IMR-90 (cell line): Measurements from ENCODE around the gene HMCES. TPM values are rescaled to one million over a fixed set of nuclear protein-coding genes. Genes with fewer than 3 reads are reported as not detected.

Experiments used
- ATAC-seq: fragments of 200-7000 bp; cut with Tn5 transposase; 2 replicates; pipeline ENCODE4 v1.9.1; 2020; ENCODE audit warnings: low read depth, mild to moderate bottlenecking, moderate library complexity
- BruUV-seq: library from RNA; stranded (reverse); fragments of 400-500 nt; replicated peaks from 2 replicates; lab custom pipeline; 2021; lab: Mats Ljungman, UMichigan
- CTCF ChIA-PET: fragments of 300-600 bp; formaldehyde crosslinking; extraction: SDS; loops from one replicate; lab custom pipeline; 2021; ENCODE audit warnings: antibody characterized with exemption; lab: Yijun Ruan, JAX
- POLR2A ChIA-PET: fragments of 300-600 bp; sonication (Branson Sonifier 250); formaldehyde crosslinking; loops from one replicate; lab custom pipeline; 2022; ENCODE audit warnings: antibody characterized with exemption; ENCODE audit not compliant: unreplicated experiment; lab: Charles Lee
- DNase-seq: peaks from one replicate; pipeline ENCODE4 v3.0.0; 2013
- H2AFZ ChIP-seq: replicated peaks from 2 replicates; pipeline ENCODE3; 2013; ENCODE audit warnings: low read length, mild to moderate bottlenecking; ENCODE audit not compliant: poor library complexity
- H2AK5ac ChIP-seq: 2 replicates; pipeline ENCODE4 v1.6.1; 2013; ENCODE audit warnings: low read depth, low read length, inconsistent platforms
- H2AK9ac ChIP-seq: replicated peaks from 2 replicates; pipeline ENCODE3; 2013; ENCODE audit warnings: mild to moderate bottlenecking, low read depth, low read length, moderate library complexity; ENCODE audit not compliant: poor library complexity
- H2BK120ac ChIP-seq: 2 replicates; pipeline ENCODE4 v1.6.1; 2013; ENCODE audit warnings: low read depth, low read length, inconsistent platforms
- H2BK15ac ChIP-seq: 3 replicates; pipeline ENCODE4 v1.6.1; 2013; ENCODE audit warnings: low read depth, low read length, inconsistent platforms
- H2BK20ac ChIP-seq: 2 replicates; pipeline ENCODE4 v1.6.1; 2013; ENCODE audit warnings: low read depth, mild to moderate bottlenecking, inconsistent platforms, low read length, moderate library complexity
- H2BK5ac ChIP-seq: 2 replicates; pipeline ENCODE4 v1.6.1; 2013; ENCODE audit warnings: mild to moderate bottlenecking, low read depth, low read length, inconsistent platforms; ENCODE audit not compliant: poor library complexity, severe bottlenecking
- H3K14ac ChIP-seq: replicated peaks from 2 replicates; pipeline ENCODE4 v1.6.1; 2013; ENCODE audit warnings: low read depth, low read length, inconsistent platforms
- H3K18ac ChIP-seq: 2 replicates; pipeline ENCODE4 v1.6.1; 2013; ENCODE audit warnings: low read depth, low read length, control low read depth
- H3K23ac ChIP-seq: 2 replicates; pipeline ENCODE4 v1.6.1; 2013; ENCODE audit warnings: low read depth, low read length, inconsistent platforms
- H3K27ac ChIP-seq: 2 replicates; pipeline ENCODE4 v1.5.1; 2013; ENCODE audit warnings: mild to moderate bottlenecking, control low read depth, low read length; ENCODE audit not compliant: insufficient read depth
- H3K27me3 ChIP-seq: 2 replicates; pipeline ENCODE4 v1.6.1; 2013; ENCODE audit warnings: low read length; ENCODE audit not compliant: control insufficient read depth, insufficient read depth
- H3K36me3 ChIP-seq: 2 replicates; pipeline ENCODE4 v1.6.1; 2013; ENCODE audit warnings: low read length, mixed read lengths; ENCODE audit not compliant: control insufficient read depth, insufficient read depth
- H3K4ac ChIP-seq: 2 replicates; pipeline ENCODE4 v1.6.1; 2013; ENCODE audit warnings: low read depth, low read length, inconsistent platforms
- H3K4me1 ChIP-seq: 2 replicates; pipeline ENCODE4 v1.6.1; 2013; ENCODE audit warnings: low read length, mixed read lengths; ENCODE audit not compliant: control insufficient read depth, insufficient read depth
- H3K4me2 ChIP-seq: 2 replicates; pipeline ENCODE4 v1.6.1; 2013; ENCODE audit warnings: low read depth, mild to moderate bottlenecking, control low read depth, low read length, moderate library complexity
- H3K4me3 ChIP-seq: 2 replicates; pipeline ENCODE4 v1.5.1; 2013; ENCODE audit warnings: low read depth, mild to moderate bottlenecking, control low read depth, low read length, moderate library complexity; ENCODE audit not compliant: insufficient read depth
- H3K56ac ChIP-seq: 2 replicates; pipeline ENCODE4 v1.6.1; 2013; ENCODE audit warnings: low read length, inconsistent platforms; ENCODE audit not compliant: insufficient read depth; ENCODE audit errors: extremely low read depth
- H3K79me1 ChIP-seq, 2 experiments: 2 replicates each; pipeline ENCODE4 v1.6.1; 2013; ENCODE audit warnings: low read length in 2 of 2, inconsistent platforms in 1 of 2, low read depth in 1 of 2
- H3K9ac ChIP-seq: 2 replicates; pipeline ENCODE4 v1.6.1; 2013; ENCODE audit warnings: low read depth, low read length, control low read depth
- H3K9me1 ChIP-seq: 2 replicates; pipeline ENCODE4 v1.6.1; 2013; ENCODE audit warnings: low read length, inconsistent platforms; ENCODE audit not compliant: insufficient read depth
- H3K9me3 ChIP-seq: 2 replicates; pipeline ENCODE4 v1.6.1; 2013; ENCODE audit warnings: low read length; ENCODE audit not compliant: control insufficient read depth, insufficient read depth
- H4K20me1 ChIP-seq: 2 replicates; pipeline ENCODE4 v1.6.1; 2013; ENCODE audit warnings: low read length, inconsistent platforms; ENCODE audit not compliant: insufficient read depth
- H4K5ac ChIP-seq: 2 replicates; pipeline ENCODE4 v1.6.1; 2013; ENCODE audit warnings: mild to moderate bottlenecking, low read depth, low read length, control low read depth
- H4K8ac ChIP-seq, 2 experiments: 2 replicates each; pipeline ENCODE4 v1.6.1; 2013; ENCODE audit warnings: low read depth in 2 of 2, low read length in 2 of 2, control low read depth in 1 of 2, inconsistent platforms in 1 of 2
- H4K91ac ChIP-seq: 2 replicates; pipeline ENCODE4 v1.6.1; 2013; ENCODE audit warnings: low read depth, low read length, inconsistent platforms; ENCODE audit not compliant: insufficient read depth
- BHLHE40 ChIP-seq: fragments of 150-350 bp; IDR thresholded peaks from 2 replicates; pipeline ENCODE4 v1.6.1; 2016; ENCODE audit warnings: mild to moderate bottlenecking, low read depth, low read length
- CEBPB ChIP-seq: IDR thresholded peaks from 2 replicates; pipeline ENCODE4 v1.6.1; 2012; ENCODE audit warnings: low read depth, low read length, improper control_type of control experiment
- CHD1 ChIP-seq: IDR thresholded peaks from 2 replicates; pipeline ENCODE4 v1.6.1; 2012; ENCODE audit warnings: low read depth, low read length, improper control_type of control experiment
- FOS ChIP-seq: fragments of 150-350 bp; IDR thresholded peaks from 2 replicates; pipeline ENCODE4 v1.6.1; 2016; ENCODE audit warnings: low read depth, low read length
- MAZ ChIP-seq: IDR thresholded peaks from 2 replicates; pipeline ENCODE4 v1.6.1; 2012; ENCODE audit warnings: low read depth, mild to moderate bottlenecking, low read length, improper control_type of control experiment, moderate library complexity, borderline replicate concordance
- MXI1 ChIP-seq: IDR thresholded peaks from 2 replicates; pipeline ENCODE4 v1.6.1; 2012; ENCODE audit warnings: low read depth, mild to moderate bottlenecking, low read length, moderate library complexity, borderline replicate concordance
- NFE2L2 ChIP-seq: fragments of 150-350 bp; IDR thresholded peaks from 2 replicates; pipeline ENCODE4 v1.6.1; 2016; ENCODE audit warnings: low read depth, mild to moderate bottlenecking, low read length
- RAD21 ChIP-seq: IDR thresholded peaks from 2 replicates; pipeline ENCODE4 v1.6.1; 2012; ENCODE audit warnings: low read length, improper control_type of control experiment
- RCOR1 ChIP-seq: IDR thresholded peaks from 2 replicates; pipeline ENCODE4 v1.6.1; 2012; ENCODE audit warnings: mild to moderate bottlenecking, low read length, improper control_type of control experiment; ENCODE audit not compliant: insufficient replicate concordance
- SMC3 ChIP-seq: fragments of 150-350 bp; IDR thresholded peaks from 2 replicates; pipeline ENCODE4 v1.6.1; 2016; ENCODE audit warnings: low read depth, mild to moderate bottlenecking, antibody characterized with exemption, low read length, moderate library complexity
- WGBS, 2 experiments: methylation state at CpG; one replicate each; pipeline versions ENCODE4 v1.1.5 to v1.1.7; 2013; ENCODE audit warnings: missing lambda C conversion rate in 2 of 2; ENCODE audit not compliant: insufficient read length in 1 of 2; ENCODE audit errors: extremely low coverage in 2 of 2; 5-methylcytosine and 5-hydroxymethylcytosine counted together
- dilution Hi-C: fragments of 300-500 bp; cut with HindIII; formaldehyde crosslinking; loops from one replicate; pipeline ENCODE4 v1.14.3; 2018; ENCODE audit warnings: low sequenced_read_pairs; ENCODE audit not compliant: unreplicated experiment
- in situ Hi-C: fragments of 300-500 bp; cut with MboI; formaldehyde crosslinking; loops from 3 replicates; pipeline ENCODE4 v1.14.3; 2019; ENCODE audit warnings: low sequenced_read_pairs, inconsistent platforms, mixed read lengths
- intact Hi-C: fragments of 100-400 bp; cut with micrococcal nuclease; formaldehyde crosslinking; loops from 2 replicates; pipeline ENCODE4 v1.10.0; 2022
- polyA plus RNA-seq, 3 experiments: library from polyadenylated mRNA; depleted of rRNA; stranded (reverse); fragments of >200 nt; gene quantifications; 2 replicates each; pipeline ENCODE4 v1.2.3, GENCODE V29; 2012; ENCODE audit warnings: low replicate concordance in 1 of 3
- total RNA-seq: library from RNA; depleted of rRNA; stranded (reverse); fragments of >200 nt; gene quantifications from 2 replicates; pipeline ENCODE4 v1.2.3, GENCODE V29; 2012
- TF ChIP-seq, protein P1 (sequence below): conservative IDR thresholded peaks from 2 replicates; pipeline ENCODE4 v1.5.1; 2012; ENCODE audit warnings: mild to moderate bottlenecking, low read depth, low read length, improper control_type of control experiment
- TF ChIP-seq, protein P2 (sequence below): fragments of 150-350 bp; IDR thresholded peaks from 2 replicates; pipeline ENCODE4 v1.6.1; 2017; ENCODE audit warnings: mild to moderate bottlenecking, antibody characterized with exemption, low read length, low read depth
- TF ChIP-seq, protein P3 (sequence below): fragments of 150-350 bp; IDR thresholded peaks from 2 replicates; pipeline ENCODE4 v1.6.1; 2016; ENCODE audit warnings: low read depth, mild to moderate bottlenecking, low read length, moderate library complexity, borderline replicate concordance

Gene HMCES
- total and polyA plus RNA-seq, 2 of the 4 experiments (the other 2 are of a cell fraction), result 26.0 to 30.5 TPM

DNA sequence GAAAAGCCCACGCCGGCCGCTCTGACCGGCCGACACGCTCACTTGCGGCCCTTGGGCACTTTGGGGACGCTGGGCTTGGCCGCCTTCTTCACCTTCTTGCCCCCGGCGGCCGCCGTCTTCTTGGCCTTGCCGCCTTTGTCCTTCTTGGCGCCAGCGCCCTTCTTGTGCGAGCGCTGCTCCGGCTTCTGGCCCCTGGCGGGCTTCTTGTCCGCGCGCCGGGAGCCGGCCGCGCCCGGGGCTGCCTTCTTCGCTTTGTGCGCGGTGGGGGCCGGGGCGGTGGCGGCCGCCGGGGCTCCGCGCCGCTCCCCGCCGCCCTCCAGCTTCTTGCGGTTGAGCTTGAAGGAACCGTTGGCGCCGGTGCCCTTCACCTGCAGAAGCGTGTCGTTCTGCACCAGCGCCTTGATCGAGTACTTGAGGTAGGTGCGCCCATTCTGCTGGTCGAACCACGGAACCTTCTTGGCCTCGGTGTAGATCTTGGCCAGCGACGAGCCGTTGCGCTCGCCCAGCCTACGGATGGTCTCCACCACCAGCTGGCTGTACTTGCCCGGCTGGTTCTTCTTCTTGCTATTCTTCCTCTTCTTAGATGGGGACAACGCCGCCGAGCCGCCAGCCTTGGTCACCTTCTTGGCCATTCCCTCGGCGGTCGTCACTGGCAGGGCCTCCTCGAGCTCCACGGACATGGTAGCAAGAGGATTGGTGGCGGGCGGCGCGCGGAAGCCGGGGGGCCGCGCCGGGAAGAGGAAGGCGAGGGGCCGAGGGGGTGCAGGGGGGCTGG, 36.7 kb downstream of the HMCES start:
- Histone ChIP-seq H4K8ac (peak overlapping the region; percentile 1 to 79; a peak in 3 of 4 replicates), H3K9me3 (no peaks in the 10 kb centered on the region), H3K9me1 (peaks cover 21% of the 10 kb centered on the region), H3K36me3 (no peaks in the 10 kb centered on the region; the same call in 1 of the 2 replicates), H3K27ac (peak overlapping the region; percentile 81), H2AK9ac (peak overlapping the region; percentile 97), H3K18ac (no peak overlapping the region; the same call in 1 of the 2 replicates), H2AFZ (peak overlapping the region; percentile 91), H2BK20ac (no peak overlapping the region), H4K91ac (peak overlapping the region; percentile 52), H3K14ac (peak overlapping the region; percentile 93), H3K27me3 (no peaks in the 10 kb centered on the region), H3K4me3 (peak overlapping the region; percentile 91), H2BK5ac (peak overlapping the region; percentile 58), H3K9ac (peak overlapping the region; percentile 89), H3K56ac (peak overlapping the region; percentile 82), H2BK15ac (no peak overlapping the region), H3K4me2 (peak overlapping the region; percentile 79), H2BK120ac (no peak overlapping the region), H3K4ac (peak overlapping the region; percentile 88), H3K23ac (peak overlapping the region; percentile 96), H3K4me1 (peaks cover 6% of the 10 kb centered on the region; the same call in 1 of the 2 replicates), H4K5ac (peak overlapping the region; percentile 13; the same call in 1 of the 2 replicates), H4K20me1 (peaks cover 8% of the 10 kb centered on the region; the same call in 1 of the 2 replicates), H2AK5ac (peak overlapping the region; percentile 88), H3K79me1 (peaks cover 0 to 35% of the 10 kb centered on the region in 2 experiments; a peak in 3 of 4 replicates)
- intact Hi-C loops, result no loop called here
- CTCF ChIA-PET, result interaction anchor here (0.9 to 1.6 kb wide), 6 partner anchors 11 to 345 kb away, joined by 3 to 6 read pairs (median 4); no protein-coding TSS in a partner anchor
- DNase-seq, result peak; percentile 21
- ATAC-seq, result peak; percentile 16
- dilution Hi-C loops, result no loop called here
- TSS peak; percentile 91 for BruUV-seq
- in situ Hi-C loops, result no loop called here
- WGBS, 2 experiments, result 1% methylated on average over 49 of the region's 80 CpGs; no CpG with 5 or more reads in 1 of the 2 experiments
- POLR2A ChIA-PET, result no interaction called here
- no peak for TF ChIP-seq MAZ
- TF ChIP-seq FOS, result no peak
- TF ChIP-seq CHD1, result no peak
- no peak for TF ChIP-seq SMC3
- TF ChIP-seq RAD21, result no peak
- no peak for TF ChIP-seq RCOR1
- TF ChIP-seq, protein P1, sequence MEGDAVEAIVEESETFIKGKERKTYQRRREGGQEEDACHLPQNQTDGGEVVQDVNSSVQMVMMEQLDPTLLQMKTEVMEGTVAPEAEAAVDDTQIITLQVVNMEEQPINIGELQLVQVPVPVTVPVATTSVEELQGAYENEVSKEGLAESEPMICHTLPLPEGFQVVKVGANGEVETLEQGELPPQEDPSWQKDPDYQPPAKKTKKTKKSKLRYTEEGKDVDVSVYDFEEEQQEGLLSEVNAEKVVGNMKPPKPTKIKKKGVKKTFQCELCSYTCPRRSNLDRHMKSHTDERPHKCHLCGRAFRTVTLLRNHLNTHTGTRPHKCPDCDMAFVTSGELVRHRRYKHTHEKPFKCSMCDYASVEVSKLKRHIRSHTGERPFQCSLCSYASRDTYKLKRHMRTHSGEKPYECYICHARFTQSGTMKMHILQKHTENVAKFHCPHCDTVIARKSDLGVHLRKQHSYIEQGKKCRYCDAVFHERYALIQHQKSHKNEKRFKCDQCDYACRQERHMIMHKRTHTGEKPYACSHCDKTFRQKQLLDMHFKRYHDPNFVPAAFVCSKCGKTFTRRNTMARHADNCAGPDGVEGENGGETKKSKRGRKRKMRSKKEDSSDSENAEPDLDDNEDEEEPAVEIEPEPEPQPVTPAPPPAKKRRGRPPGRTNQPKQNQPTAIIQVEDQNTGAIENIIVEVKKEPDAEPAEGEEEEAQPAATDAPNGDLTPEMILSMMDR, result no peak
- TF ChIP-seq MXI1, result no peak
- no peak for TF ChIP-seq CEBPB
- TF ChIP-seq BHLHE40, result no peak
- TF ChIP-seq, protein P2, sequence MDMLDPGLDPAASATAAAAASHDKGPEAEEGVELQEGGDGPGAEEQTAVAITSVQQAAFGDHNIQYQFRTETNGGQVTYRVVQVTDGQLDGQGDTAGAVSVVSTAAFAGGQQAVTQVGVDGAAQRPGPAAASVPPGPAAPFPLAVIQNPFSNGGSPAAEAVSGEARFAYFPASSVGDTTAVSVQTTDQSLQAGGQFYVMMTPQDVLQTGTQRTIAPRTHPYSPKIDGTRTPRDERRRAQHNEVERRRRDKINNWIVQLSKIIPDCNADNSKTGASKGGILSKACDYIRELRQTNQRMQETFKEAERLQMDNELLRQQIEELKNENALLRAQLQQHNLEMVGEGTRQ, result no peak
- no peak for TF ChIP-seq NFE2L2
- TF ChIP-seq, protein P3, sequence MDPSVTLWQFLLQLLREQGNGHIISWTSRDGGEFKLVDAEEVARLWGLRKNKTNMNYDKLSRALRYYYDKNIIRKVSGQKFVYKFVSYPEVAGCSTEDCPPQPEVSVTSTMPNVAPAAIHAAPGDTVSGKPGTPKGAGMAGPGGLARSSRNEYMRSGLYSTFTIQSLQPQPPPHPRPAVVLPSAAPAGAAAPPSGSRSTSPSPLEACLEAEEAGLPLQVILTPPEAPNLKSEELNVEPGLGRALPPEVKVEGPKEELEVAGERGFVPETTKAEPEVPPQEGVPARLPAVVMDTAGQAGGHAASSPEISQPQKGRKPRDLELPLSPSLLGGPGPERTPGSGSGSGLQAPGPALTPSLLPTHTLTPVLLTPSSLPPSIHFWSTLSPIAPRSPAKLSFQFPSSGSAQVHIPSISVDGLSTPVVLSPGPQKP, result no peak
